GM18505 (cell line): ENCODE measurements around the gene PLXNA3.

Experiments used
- ATAC-seq: cut with Tn5 transposase; IDR thresholded peaks from one replicate; pipeline ENCODE4 v1.9.1; 2021; ENCODE audit not compliant: unreplicated experiment
- POLR2A ChIP-seq: IDR thresholded peaks from 4 replicates; pipeline ENCODE4 v1.6.1; 2011; ENCODE audit warnings: borderline replicate concordance; ENCODE audit not compliant: insufficient read depth, insufficient read length; ENCODE audit errors: extremely low read depth

The PLXNA3 gene

DNA sequence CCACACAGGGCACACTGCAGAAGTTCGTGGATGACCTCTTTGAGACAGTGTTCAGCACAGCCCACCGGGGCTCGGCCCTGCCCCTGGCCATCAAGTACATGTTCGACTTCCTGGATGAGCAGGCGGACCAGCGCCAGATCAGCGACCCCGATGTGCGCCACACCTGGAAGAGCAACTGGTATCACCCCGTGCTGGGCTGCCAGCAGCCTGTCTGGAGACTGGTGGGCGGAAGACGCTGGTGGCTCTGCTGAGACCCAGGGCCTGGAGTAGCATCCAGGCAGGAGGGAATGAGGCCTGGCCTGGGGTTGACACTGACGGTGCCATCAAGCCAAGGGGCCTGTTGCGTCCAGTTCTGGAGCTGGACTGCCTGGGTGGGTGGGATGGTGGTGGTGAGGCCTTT is 12.4 kb downstream of the PLXNA3 start:
- TF ChIP-seq POLR2A: no peak
- ATAC-seq: no peak

DNA sequence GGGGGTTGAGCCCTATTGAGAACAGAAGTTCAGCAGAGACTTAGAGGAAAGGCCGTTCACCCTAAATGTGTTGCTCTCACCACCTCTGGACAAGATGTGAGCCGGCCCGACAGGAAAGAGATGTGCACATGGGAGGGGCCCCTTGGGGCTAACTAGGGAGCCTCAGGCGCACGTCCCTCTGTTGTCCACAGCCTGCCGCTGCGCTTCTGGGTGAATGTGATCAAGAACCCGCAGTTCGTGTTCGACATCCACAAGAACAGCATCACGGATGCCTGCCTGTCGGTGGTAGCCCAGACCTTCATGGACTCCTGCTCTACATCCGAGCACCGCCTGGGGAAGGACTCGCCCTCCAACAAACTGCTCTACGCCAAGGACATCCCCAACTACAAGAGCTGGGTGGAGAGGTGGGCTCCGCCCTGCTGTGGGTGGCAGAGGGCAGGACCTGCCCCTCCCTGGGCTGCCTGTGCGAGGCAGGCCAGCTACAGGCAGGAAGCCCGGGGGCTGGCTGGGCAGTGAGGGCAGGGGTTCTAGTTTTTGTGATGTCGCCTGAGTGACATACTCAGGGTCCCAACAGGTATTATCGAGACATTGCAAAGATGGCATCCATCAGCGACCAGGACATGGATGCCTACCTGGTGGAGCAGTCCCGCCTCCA is 13.0 kb downstream of the PLXNA3 start:
- TF ChIP-seq POLR2A: no peak
- ATAC-seq: no peak

DNA sequence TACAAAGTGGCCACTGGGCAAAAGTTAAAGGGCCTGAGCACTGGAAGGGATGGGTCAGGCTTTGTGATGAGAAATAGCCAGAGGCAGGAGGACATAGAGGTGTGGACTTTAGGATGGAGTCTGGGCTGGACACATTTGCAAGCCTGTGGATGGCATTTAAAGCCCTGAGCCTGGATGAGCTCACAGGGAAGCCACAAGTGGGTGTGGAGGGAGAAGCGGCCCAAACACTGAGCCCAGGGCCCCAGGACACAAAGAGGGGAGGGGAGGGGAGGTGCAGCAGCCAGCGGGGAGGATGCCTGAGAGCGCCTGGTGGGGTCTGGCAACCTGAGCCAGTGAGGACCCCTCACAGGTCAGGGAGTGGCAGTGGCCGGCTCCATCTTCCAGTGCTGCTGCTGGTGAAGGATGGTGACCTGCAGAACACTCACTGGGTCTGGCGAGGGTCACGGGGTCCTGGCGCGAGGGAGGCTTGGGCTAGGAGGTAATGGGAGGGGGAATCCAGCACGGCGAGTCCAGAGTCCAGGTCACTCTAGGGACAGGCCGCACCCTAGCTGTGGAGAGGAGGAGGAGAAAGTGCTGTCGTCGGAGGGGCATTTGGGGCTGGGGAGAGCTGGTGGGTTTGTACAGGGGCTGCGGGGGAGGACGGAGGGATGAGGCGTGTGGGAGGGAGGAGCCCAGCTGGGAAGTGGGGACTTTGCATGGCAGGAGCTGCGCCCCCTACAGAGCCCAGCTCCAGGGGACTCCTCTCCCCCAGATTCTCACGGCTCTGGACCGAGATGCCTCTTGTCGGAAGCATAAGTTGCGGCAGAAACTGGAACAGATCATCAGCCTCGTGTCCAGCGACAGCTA is 14.0 kb downstream of the PLXNA3 start:
- TF ChIP-seq POLR2A: no peak
- ATAC-seq: no peak

DNA sequence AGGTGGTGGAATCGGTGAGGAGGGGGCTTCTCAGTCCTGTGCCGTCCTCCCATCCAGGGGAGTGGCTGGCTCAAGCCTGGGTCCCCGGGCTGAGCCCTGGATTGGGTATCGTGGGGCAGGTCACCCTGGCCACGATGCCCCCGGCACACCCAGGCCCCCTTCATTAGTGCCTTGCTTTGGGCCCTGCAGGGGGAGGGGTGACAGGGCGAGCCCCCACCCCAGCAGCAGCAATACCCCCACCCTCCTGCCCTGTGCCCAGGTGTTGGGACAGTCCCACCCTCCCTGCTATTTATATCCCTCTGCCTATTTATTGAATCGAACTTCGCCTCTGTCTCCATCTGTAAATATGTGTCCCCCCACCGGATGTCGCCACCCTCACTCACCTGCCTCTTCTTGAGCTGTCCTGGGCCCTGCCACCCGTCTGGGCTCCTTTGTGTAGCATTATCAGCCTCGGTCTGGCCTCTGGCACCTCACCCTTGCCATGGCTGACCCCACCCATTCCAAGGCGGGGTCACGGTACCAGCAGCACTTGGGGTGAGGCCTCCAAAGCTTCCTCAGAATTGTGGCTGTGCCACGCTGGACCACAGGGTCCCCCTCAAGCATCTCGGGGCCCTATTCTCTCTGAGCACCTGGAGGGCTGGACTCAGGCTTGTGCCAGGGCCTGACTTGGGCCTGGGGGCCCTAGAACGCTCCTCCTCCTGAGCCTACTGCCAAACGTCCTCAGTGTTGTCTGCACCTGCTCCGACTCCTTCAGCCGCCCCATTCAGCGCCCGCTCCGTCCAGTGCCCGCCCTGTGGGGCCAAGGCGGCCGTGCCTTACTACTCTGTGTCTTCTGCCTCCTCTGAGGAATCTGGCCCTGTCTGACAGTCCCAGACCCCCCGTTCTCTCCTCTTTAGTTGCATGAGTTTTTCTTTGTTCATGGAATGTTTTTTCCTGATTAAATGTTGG is 14.9 kb downstream of the PLXNA3 start:
- TF ChIP-seq POLR2A: no peak
- no peak for ATAC-seq

DNA sequence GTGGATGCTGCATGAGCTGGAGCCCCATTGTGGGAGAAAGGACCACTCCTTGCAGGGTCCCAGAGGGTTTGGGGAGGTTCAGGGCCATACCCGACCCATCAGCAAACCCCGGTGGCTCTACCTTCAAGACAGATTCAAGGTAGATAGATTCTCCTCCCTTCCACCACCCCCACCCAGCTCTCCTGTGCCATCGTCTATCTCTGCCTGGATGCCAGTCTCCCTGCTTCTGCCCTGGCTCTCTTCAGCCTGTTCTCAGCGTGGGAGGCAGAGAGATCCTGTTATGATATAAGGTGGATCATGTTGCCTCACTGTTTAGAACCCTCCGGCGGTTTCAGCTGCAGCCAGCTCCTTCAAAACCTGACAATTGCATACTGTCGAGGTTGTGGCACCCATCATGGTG is 15.6 kb downstream of the PLXNA3 start:
- no peak for ATAC-seq
- TF ChIP-seq POLR2A: no peak

DNA sequence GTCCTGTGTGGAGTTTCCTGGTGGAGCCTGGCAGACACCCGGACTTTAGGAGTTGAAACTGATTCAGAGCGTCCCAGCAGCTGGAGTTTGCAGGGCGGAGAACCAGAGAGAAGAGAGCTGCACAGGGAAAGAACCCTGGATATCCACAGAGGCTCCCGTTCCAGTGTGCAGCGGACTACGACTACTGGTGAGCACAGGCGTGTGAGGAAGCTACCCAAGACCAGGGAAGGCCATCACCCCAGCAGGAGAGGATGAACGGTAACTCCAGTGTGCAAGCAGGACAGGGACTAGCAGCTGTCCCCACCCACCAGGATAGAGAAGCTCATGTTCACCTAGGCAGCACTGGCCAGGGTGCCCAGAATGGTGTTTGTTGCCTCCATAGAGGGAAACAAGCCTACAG is 18.7 kb downstream of the PLXNA3 start:
- no peak for TF ChIP-seq POLR2A
- ATAC-seq: no peak

DNA sequence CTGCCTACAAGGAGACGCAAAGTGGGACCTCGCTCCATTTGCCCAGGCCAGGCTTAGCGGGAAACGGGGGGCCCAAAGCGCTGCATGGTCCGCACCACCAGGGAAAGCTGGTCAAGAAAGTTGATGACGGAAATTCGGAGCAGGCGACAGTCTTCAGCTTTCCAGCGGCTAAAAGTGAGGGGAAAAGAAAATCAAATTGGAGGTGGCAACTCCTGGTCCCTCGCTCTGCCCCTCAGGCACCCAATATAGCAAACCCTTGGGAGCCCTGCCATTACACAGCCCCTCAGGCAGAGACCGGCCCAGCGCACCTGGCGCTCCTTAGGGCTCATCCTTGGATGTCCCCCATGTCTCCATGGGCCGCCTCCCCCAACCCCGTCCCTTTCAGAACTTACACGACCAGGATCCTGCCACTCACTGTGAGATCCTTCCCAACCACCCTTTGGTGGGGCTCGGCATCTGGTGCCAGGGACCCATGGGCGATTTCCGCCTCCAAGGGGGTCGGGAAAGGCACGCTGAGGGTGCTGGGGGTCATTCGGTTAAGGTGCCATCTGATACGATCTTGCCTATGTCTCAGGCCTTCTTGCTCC is 19.9 kb downstream of the PLXNA3 start:
- no peak for ATAC-seq
- no peak for TF ChIP-seq POLR2A

DNA sequence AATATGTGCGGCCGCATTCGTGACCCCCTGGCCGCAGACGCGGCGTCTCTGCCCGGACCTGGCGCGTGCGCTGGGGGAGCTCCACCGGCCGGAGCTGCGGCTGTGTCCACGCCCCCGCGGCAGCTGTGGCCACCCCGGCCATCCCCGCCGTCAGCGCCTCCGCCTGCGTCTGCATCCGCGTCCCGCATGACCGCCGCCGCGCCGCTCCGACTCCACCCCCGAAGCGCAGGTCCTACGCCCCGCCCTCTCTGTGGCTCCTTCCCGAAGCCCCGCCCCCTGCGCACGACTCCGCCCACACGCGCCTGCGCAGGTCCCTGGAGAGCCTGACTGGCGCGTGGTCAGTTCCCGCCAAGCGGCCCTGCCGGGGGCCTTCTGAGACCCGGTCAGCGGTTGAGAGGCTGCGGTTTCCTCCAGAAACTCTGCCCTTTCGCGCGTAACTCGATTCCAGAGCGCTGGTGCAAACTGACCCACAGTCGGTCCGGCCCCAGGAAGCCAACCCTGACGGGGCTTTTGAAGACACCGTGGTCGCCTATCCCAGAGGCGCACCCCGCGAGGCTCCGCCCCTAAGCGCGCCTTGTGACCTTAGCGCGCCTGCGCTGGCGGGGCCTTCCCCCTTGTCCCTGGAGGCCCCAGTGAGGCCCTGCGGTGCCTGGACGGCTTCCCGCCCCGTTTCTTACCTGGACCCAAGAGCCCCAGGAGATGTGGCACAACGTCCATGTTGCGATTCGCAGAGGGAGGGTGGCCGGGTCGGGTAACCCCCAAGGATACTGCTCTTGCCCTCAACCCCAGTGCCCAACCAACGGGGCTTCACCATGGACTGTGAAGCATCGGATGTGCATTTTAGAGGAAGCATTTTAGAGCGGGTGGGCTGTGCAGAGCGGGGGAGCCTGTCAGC is 20.9 kb downstream of the PLXNA3 start, which contains the start of gene LAGE3:
Gene LAGE3, minus strand, starts transcription at position 554 of the 895 bp plus-strand sequence. Its CDS starts 366 bp downstream, at position 188.
- peak; percentile 82 for ATAC-seq
- peak; percentile 71 for TF ChIP-seq POLR2A

DNA sequence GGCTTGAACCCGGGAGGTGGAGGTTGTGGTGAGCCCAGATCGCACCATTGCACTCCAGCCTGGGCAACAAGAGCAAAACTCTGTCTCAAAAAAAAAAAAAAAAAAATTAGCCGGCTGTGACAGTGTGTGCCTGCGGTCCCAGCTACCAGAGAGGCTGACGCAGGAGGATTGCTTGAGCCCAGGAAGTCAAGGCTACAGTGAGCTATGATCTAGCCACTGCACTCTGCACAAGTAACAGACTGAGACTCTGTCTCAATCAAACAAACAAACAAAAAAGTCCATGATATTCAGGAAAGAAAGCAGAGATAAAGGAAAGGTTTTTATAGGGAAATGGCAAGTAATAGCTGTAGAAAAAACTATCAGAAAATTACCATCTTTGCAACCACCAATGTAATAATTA is 23.1 kb downstream of the PLXNA3 start:
- no peak for ATAC-seq
- TF ChIP-seq POLR2A: no peak

DNA sequence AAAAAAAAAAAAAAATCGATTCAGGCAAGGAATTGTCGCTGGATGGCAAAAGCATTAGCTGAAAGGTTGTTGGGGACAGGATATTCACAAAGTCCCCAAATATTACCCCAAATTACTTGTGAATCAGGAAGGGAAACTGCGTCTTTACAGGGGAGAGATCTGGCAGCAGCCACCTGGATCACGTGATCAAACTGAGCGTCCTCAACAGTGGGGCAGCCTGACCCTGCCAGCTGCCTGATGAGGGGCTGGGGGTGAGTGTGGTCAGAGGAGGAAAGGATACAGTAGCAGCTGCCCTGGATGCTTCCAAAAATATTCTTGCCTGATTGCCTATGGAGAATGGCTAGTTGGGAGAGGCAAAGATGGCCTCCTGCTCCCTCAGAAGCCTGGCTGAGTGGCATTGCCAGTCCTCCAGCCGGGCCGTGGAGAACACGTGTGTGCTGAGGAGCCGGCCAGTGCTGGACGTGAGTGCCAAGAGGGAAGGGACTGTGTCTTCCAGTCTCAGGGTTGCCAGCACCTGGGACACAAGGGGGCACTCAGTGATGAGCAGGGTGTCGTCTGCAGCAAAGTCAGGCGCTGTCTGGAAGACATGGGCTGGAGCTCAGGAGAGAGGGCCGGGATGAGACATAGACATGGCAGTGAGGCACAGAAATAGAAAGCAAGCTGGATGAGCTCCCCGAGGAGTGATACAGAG is 24.0 kb downstream of the PLXNA3 start:
- no peak for TF ChIP-seq POLR2A
- ATAC-seq: no peak

DNA sequence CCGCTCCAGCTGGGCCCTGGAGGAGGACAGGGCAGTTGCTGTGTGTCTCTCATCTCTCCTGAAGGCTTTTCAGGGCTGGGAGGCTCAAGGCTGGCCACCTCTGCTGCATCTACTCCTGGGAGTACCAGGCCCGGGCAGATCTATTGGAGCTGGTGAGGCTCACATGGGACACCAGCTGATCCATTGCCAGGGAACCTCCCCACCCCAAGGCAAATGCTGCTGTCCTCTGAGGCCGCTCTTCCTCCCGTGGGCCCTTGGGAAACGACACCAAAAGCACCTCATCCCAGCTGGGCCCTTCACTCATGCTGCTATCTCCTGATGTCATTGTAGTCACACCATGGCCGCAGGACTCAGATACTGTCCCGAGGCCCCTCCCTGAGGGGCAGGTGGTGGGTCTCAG is 24.7 kb downstream of the PLXNA3 start:
- no peak for TF ChIP-seq POLR2A
- ATAC-seq: no peak

DNA sequence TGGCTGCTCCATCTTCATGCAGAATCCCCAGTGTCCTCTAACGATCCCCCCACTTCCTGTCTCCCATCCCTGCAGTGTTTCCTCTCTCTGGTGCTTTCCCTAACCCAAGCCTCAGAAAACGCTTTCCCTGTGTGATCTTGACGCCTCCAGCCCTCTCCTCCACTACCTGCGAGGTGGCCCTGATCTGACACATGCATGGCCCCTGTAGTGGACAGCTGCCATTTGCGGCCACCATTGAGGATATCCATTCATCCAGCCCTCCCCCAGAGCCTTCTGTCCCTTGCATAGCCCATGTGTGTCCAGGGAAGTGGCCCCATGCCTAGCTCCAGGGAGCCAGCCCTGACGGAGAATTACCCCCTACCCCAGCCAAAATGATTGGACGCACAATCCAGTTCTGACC is 25.2 kb downstream of the PLXNA3 start:
- no peak for ATAC-seq
- TF ChIP-seq POLR2A: no peak
